B cell (primary cell): ENCODE data around the gene BEST1. TPM values are rescaled to one million over a fixed set of nuclear protein-coding genes. Genes with fewer than 3 reads are reported as not detected.

Experiments used
- ATAC-seq: fragments of 200-7000 bp; cut with Tn5 transposase; one replicate; pipeline ENCODE4 v1.10.0; 2021; ENCODE audit warnings: low read depth, mild to moderate bottlenecking, moderate number of reproducible peaks, moderate library complexity
- CTCF ChIA-PET: fragments of 350-600 bp; sonication (Branson Sonifier 250); formaldehyde crosslinking; loops from one replicate; lab custom pipeline; 2021; ENCODE audit warnings: antibody characterized with exemption, inconsistent platforms; lab: Charles Lee
- POLR2A ChIA-PET: fragments of 350-600 bp; sonication (Branson Sonifier 250); formaldehyde crosslinking; loops from one replicate; lab custom pipeline; 2021; ENCODE audit warnings: antibody characterized with exemption; lab: Charles Lee
- DNase-seq: peaks from one replicate; pipeline ENCODE4 v3.0.0; 2013
- H2AFZ ChIP-seq: 2 replicates; pipeline ENCODE4 v1.6.1; 2012; ENCODE audit warnings: mild to moderate bottlenecking, low read depth, low read length; ENCODE audit not compliant: insufficient read depth, poor library complexity, severe bottlenecking
- H3K27ac ChIP-seq, 2 donors: 1 replicate in 1 of 2; 2 replicates in 1 of 2; pipeline ENCODE4 v1.5.1; 2012 to 2013; ENCODE audit warnings: low read length in 2 of 2, mild to moderate bottlenecking in 2 of 2, moderate library complexity in 1 of 2
- H3K27me3 ChIP-seq, 4 experiments: fragments of 200-600 bp in 1 of 4; sonication (generic) in 1 of 4; replicated peaks in 1 of 4; 1 replicate in 2 of 4; 2 replicates in 2 of 4; pipeline versions ENCODE4 v1.6.1 to v1.7.0; 2013 to 2016; ENCODE audit warnings: low read length in 3 of 4, mild to moderate bottlenecking in 2 of 4, mixed read lengths in 1 of 4, moderate library complexity in 1 of 4; ENCODE audit not compliant: insufficient read depth in 4 of 4, control insufficient read depth in 3 of 4; ENCODE audit errors: control extremely low read depth in 1 of 4
- H3K36me3 ChIP-seq, 2 experiments: replicated peaks in 1 of 2; 1 replicate in 1 of 2; 2 replicates in 1 of 2; pipeline versions ENCODE4 v1.6.1 to v1.7.1; 2013; ENCODE audit warnings: low read length in 1 of 2; ENCODE audit not compliant: insufficient read depth in 2 of 2, control insufficient read depth in 1 of 2; ENCODE audit errors: control extremely low read depth in 1 of 2, extremely low read depth in 1 of 2
- H3K4me1 ChIP-seq, 2 donors: fragments of 200-600 bp in 1 of 2; sonication (generic) in 1 of 2; 1 replicate in 1 of 2; 2 replicates in 1 of 2; pipeline versions ENCODE4 v1.5.1 to v1.6.1; 2013 to 2017; ENCODE audit warnings: low read length in 2 of 2; ENCODE audit not compliant: control insufficient read depth in 2 of 2, insufficient read depth in 2 of 2
- H3K4me2 ChIP-seq: replicated peaks from 2 replicates; pipeline ENCODE3; 2012; ENCODE audit warnings: mild to moderate bottlenecking, low read depth, low read length; ENCODE audit not compliant: poor library complexity, severe bottlenecking
- H3K4me3 ChIP-seq, 5 experiments: fragments of 200-600 bp in 1 of 5; sonication (generic) in 1 of 5; 1 replicate in 3 of 5; 2 replicates in 2 of 5; pipeline versions ENCODE4 v1.5.1 to v1.7.0; 2011 to 2016; ENCODE audit warnings: low read length in 4 of 5, mild to moderate bottlenecking in 4 of 5, low read depth in 2 of 5, control low read depth in 1 of 5, moderate library complexity in 1 of 5; ENCODE audit not compliant: insufficient read depth in 1 of 5; ENCODE audit errors: control extremely low read depth in 1 of 5, extremely low read depth in 1 of 5
- H3K79me2 ChIP-seq: fragments of 200-600 bp; sonication (generic); one replicate; pipeline ENCODE4 v1.6.0; 2016; ENCODE audit warnings: low read length; ENCODE audit not compliant: control insufficient read depth, insufficient read depth
- H3K9ac ChIP-seq: fragments of 200-600 bp; sonication (generic); 2 replicates; pipeline ENCODE4 v1.6.1; 2017; ENCODE audit warnings: mild to moderate bottlenecking, low read length, moderate library complexity
- H3K9me3 ChIP-seq, 3 donors: one replicate each; pipeline versions ENCODE4 v1.6.1 to v1.7.1; 2013; ENCODE audit warnings: low read length in 2 of 3; ENCODE audit not compliant: control insufficient read depth in 2 of 3, insufficient read depth in 1 of 3; ENCODE audit errors: control extremely low read depth in 1 of 3
- H4K20me1 ChIP-seq: 2 replicates; pipeline ENCODE4 v1.6.0; 2012; ENCODE audit warnings: mild to moderate bottlenecking, low read length; ENCODE audit not compliant: insufficient read depth, control insufficient read depth, poor library complexity, severe bottlenecking
- H3K27ac Mint-ChIP-seq: one replicate; pipeline ENCODE4 v1.8.0; 2021; ENCODE audit warnings: mixed read lengths
- H3K27me3 Mint-ChIP-seq: one replicate; pipeline ENCODE4 v1.8.0; 2021; ENCODE audit warnings: mixed read lengths
- H3K4me1 Mint-ChIP-seq: one replicate; pipeline ENCODE4 v1.8.0; 2021; ENCODE audit warnings: mixed read lengths
- H3K4me3 Mint-ChIP-seq: one replicate; pipeline ENCODE4 v1.8.0; 2021; ENCODE audit warnings: mixed read lengths
- H3K9me3 Mint-ChIP-seq: one replicate; pipeline ENCODE4 v1.8.0; 2022; ENCODE audit warnings: mixed read lengths; ENCODE audit not compliant: insufficient read depth
- EZH2 ChIP-seq: IDR thresholded peaks from 2 replicates; pipeline ENCODE4 v1.6.1; 2012; ENCODE audit warnings: borderline replicate concordance, low read depth, mild to moderate bottlenecking, moderate library complexity, low read length; ENCODE audit not compliant: insufficient read depth, poor library complexity, severe bottlenecking
- WGBS: methylation state at CpG from one replicate; pipeline ENCODE4 v1.1.5; 2013; ENCODE audit warnings: missing lambda C conversion rate; ENCODE audit not compliant: insufficient coverage; 5-methylcytosine and 5-hydroxymethylcytosine counted together
- intact Hi-C: fragments of 100-400 bp; cut with micrococcal nuclease; formaldehyde crosslinking; loops from one replicate; pipeline ENCODE4 v1.10.0; 2022
- polyA plus RNA-seq: library from polyadenylated mRNA; depleted of rRNA; stranded (reverse); fragments of >200 nt; gene quantifications from 2 replicates; pipeline ENCODE4 v1.2.3, GENCODE V29; 2012
- total RNA-seq, 2 donors: library from RNA; stranded (reverse); fragments of 120-200 nt in 1 of 2; gene quantifications; 1 replicate in 1 of 2; 2 replicates in 1 of 2; pipeline versions ENCODE4 v1.2.3 to v1.2.4, GENCODE V29; 2013 to 2022
- TF ChIP-seq, protein P1 (sequence below): fragments of 200-600 bp; IDR thresholded peaks from one replicate; pipeline ENCODE4 v1.8.0; 2022; ENCODE audit warnings: antibody characterized with exemption, mild to moderate bottlenecking

The BEST1 gene
- total and polyA plus RNA-seq, 2 donors (not counting 1 experiment from before 2014, with no cell fraction given) = 0.07 to 0.99 TPM

DNA sequence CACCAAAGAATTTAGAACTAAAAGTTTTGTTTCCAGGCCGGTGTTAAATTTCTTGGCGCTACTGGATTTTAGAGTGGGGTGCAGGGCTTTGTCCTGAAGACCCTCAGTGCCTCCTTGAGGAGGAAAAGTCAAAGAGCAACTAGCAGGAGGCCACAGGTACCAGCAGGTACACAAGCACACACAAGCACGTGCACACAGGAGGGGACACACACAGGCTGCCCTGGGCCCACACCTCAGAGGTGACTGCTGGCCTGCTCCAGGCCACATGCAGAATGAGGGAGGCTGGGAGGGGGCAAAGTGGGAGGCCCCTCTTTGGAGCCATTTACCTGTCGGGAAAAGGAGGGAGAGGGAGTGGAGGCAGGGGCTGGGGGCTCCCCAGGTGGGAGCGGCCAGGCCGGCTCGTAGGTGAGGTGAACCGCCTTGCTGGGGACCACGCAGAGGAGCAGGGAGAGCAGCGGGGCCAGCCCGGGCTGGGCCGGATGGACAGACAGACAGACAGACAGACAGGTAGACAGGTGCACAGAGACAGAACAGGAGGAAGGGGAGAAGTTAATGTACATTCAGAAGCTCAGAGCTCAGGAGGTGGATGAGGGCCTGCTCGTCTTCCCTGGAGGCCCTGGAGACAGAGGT is 45.0 kb upstream of the BEST1 start:
- DNase-seq = no peak
- Histone ChIP-seq H3K4me3 (no peak overlapping the region), H3K4me1 (peaks cover 0 to 9% of the 10 kb centered on the region in 2 donors), H3K27ac (no peak overlapping the region), H3K36me3 (no peaks in the 10 kb centered on the region), H3K4me2 (no peak overlapping the region), H3K9ac (no peak overlapping the region), H3K27me3 (peaks cover 0 to 3% (median 2%) of the 10 kb centered on the region in 4 experiments), H3K9me3 (peaks cover 0 to 6% (median 0%) of the 10 kb centered on the region in 3 donors), H3K79me2 (no peaks in the 10 kb centered on the region), H4K20me1 (no peaks in the 10 kb centered on the region), H2AFZ (no peak overlapping the region)
- 98% methylated on average over 10 of the region's 13 CpGs for WGBS
- Mint-ChIP-seq H3K27me3 (peaks cover 4% of the 10 kb centered on the region), H3K4me1 (no peaks in the 10 kb centered on the region), H3K9me3 (no peaks in the 10 kb centered on the region), H3K4me3 (no peak overlapping the region), H3K27ac (no peak overlapping the region)
- TF ChIP-seq EZH2 = no peak
- TF ChIP-seq, protein P1, sequence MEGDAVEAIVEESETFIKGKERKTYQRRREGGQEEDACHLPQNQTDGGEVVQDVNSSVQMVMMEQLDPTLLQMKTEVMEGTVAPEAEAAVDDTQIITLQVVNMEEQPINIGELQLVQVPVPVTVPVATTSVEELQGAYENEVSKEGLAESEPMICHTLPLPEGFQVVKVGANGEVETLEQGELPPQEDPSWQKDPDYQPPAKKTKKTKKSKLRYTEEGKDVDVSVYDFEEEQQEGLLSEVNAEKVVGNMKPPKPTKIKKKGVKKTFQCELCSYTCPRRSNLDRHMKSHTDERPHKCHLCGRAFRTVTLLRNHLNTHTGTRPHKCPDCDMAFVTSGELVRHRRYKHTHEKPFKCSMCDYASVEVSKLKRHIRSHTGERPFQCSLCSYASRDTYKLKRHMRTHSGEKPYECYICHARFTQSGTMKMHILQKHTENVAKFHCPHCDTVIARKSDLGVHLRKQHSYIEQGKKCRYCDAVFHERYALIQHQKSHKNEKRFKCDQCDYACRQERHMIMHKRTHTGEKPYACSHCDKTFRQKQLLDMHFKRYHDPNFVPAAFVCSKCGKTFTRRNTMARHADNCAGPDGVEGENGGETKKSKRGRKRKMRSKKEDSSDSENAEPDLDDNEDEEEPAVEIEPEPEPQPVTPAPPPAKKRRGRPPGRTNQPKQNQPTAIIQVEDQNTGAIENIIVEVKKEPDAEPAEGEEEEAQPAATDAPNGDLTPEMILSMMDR = no peak
- ChIA-PET CTCF (interaction anchor here (1.8 to 12.0 kb wide), 2 partner anchors 42 to 179 kb away, joined by 6 to 424 read pairs; no protein-coding TSS in a partner anchor), POLR2A (no interaction called here)
- no peak for ATAC-seq
- intact Hi-C loops = no loop called here

DNA sequence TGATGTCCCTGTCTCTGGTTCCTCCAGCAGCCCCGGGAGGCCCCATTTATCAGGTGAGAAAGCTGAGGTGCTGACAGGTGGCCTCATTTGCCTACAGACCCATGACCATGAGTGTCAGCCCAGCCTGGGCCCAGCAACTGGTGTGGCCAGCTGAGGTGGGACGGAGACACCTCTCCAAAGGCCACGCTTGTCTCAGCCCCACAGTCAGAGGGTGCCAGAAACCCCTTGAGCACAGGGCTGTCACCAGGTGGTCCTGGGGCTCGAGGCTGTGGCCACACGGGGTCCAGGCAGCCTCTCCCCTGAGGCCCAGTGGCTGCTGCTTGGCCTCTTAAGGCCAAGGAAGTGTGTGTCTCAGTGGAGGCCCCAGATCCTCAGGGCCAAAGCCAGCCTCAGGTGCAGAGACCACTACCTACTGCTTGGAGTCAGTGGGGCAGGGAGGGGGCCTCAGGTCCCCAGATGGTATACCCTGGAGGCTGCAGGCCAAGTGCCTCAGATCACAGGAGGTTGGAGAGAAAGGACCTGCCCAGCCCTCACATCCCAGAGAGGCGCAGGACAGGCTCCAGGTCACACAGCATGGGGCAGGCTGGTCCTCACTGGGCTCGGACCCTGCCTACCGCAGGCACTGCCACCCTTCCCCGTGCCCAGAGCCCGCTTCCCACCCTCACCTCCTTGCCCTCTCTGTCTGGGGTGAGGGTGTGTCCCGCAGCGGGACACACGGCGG is 44.2 kb upstream of the BEST1 start:
- H3K9me3 ChIP-seq = peaks cover 0 to 6% (median 0%) of the 10 kb centered on the region in 3 donors
- POLR2A ChIA-PET = no interaction called here

More for the DNA sequence above, 44.2 kb upstream of the BEST1 start:
- TF ChIP-seq, protein P1 = no peak
- no peak for TF ChIP-seq EZH2
- Histone ChIP-seq H3K36me3 (no peaks in the 10 kb centered on the region), H3K4me3 (no peak overlapping the region), H4K20me1 (no peaks in the 10 kb centered on the region), H3K79me2 (no peaks in the 10 kb centered on the region), H3K4me2 (no peak overlapping the region), H3K4me1 (peaks cover 0 to 9% of the 10 kb centered on the region in 2 donors), H3K27ac (no peak overlapping the region), H2AFZ (no peak overlapping the region), H3K9ac (no peak overlapping the region), H3K27me3 (peaks cover 0 to 3% (median 2%) of the 10 kb centered on the region in 4 experiments)
- intact Hi-C loops = no loop called here
- no peak overlapping the region for H3K27ac Mint-ChIP-seq
- no peak overlapping the region for H3K4me3 Mint-ChIP-seq
- DNase-seq = no peak
- H3K9me3 Mint-ChIP-seq = no peaks in the 10 kb centered on the region
- H3K27me3 Mint-ChIP-seq = peaks cover 4% of the 10 kb centered on the region
- ATAC-seq = no peak
- CTCF ChIA-PET = interaction anchor here (2.1 to 12.0 kb wide), 2 partner anchors 178 to 202 kb away, joined by 6 to 424 read pairs; no protein-coding TSS in a partner anchor
- 79% methylated on average over 8 of the region's 14 CpGs for WGBS
- H3K4me1 Mint-ChIP-seq = no peaks in the 10 kb centered on the region
